GM18858 (cell line): Measurements from ENCODE around the gene PTPRZ1.

Experiments used
- ATAC-seq: cut with Tn5 transposase; IDR thresholded peaks from one replicate; pipeline ENCODE4 v1.9.1; 2021; ENCODE audit not compliant: unreplicated experiment

PTPRZ1 gene

GRCh38 chr7:121872831-121873288, at the start of gene PTPRZ1:
Gene PTPRZ1 (plus strand): TSS chr7:121873161. CDS start chr7:121873500, 339 bp downstream.
- ATAC-seq = no peak

GRCh38 chr7:121824276-121824675, 48.7 kb upstream of the PTPRZ1 start:
- no peak for ATAC-seq

GRCh38 chr7:121831351-121831750, 41.6 kb upstream of the PTPRZ1 start:
- no peak for ATAC-seq

GRCh38 chr7:121831801-121832200, 41.2 kb upstream of the PTPRZ1 start:
- ATAC-seq = no peak

- no peak for ATAC-seq
Observed at GRCh38 chr7:121832347-121832746, 40.6 kb upstream of the PTPRZ1 start.

- ATAC-seq = no peak
Observed at GRCh38 chr7:121833991-121834390, 39.0 kb upstream of the PTPRZ1 start.

GRCh38 chr7:121837462-121837861, 35.5 kb upstream of the PTPRZ1 start:
- no peak for ATAC-seq

GRCh38 chr7:121847041-121847440, 25.9 kb upstream of the PTPRZ1 start:
- no peak for ATAC-seq

- ATAC-seq = no peak
Observed at GRCh38 chr7:121853307-121853706, 19.7 kb upstream of the PTPRZ1 start.

GRCh38 chr7:121860953-121861352, 12.0 kb upstream of the PTPRZ1 start:
- no peak for ATAC-seq

GRCh38 chr7:121862591-121862990, 10.4 kb upstream of the PTPRZ1 start:
- no peak for ATAC-seq

- no peak for ATAC-seq
Observed at GRCh38 chr7:121871188-121871587, 1.8 kb upstream of the PTPRZ1 start.

- ATAC-seq = no peak
Observed at GRCh38 chr7:121873289-121874194, 581 bp downstream of the PTPRZ1 start.

- ATAC-seq = no peak
Observed at GRCh38 chr7:121874298-121874697, 1.3 kb downstream of the PTPRZ1 start.

- ATAC-seq = no peak
Observed at GRCh38 chr7:121875203-121875602, 2.2 kb downstream of the PTPRZ1 start.

GRCh38 chr7:121876656-121877500, 3.9 kb downstream of the PTPRZ1 start:
- no peak for ATAC-seq

- no peak for ATAC-seq
Observed at GRCh38 chr7:121878918-121879464, 6.0 kb downstream of the PTPRZ1 start.

GRCh38 chr7:121879544-121879943, 6.6 kb downstream of the PTPRZ1 start:
- ATAC-seq = no peak

- no peak for ATAC-seq
Observed at GRCh38 chr7:121882731-121883130, 9.8 kb downstream of the PTPRZ1 start.

- no peak for ATAC-seq
Observed at GRCh38 chr7:121885166-121885920, 12.4 kb downstream of the PTPRZ1 start.

- ATAC-seq = no peak
Observed at GRCh38 chr7:121887634-121888033, 14.7 kb downstream of the PTPRZ1 start.
